Skeletal muscle tissue (tissue), 4 donors: Measurements from ENCODE around the gene NDUFS8. TPM values are rescaled to one million over a fixed set of nuclear protein-coding genes. Genes with fewer than 3 reads are reported as not detected.
A peak's percentile ranks its signal among the peaks of the same experiment; 100 is the strongest.

Experiments used
- H3K27ac ChIP-seq: one replicate; pipeline ENCODE4 v1.7.0; 2013; ENCODE audit warnings: mild to moderate bottlenecking, low read depth, low read length, inconsistent platforms
- H3K27me3 ChIP-seq, 3 donors: one replicate each; pipeline ENCODE4 v1.7.0; 2013; ENCODE audit warnings: low read length in 3 of 3; ENCODE audit not compliant: control insufficient read depth in 3 of 3, insufficient read depth in 3 of 3
- H3K36me3 ChIP-seq, 3 donors: one replicate each; pipeline ENCODE4 v1.7.0; 2013; ENCODE audit warnings: low read length in 3 of 3; ENCODE audit not compliant: control insufficient read depth in 3 of 3, insufficient read depth in 3 of 3
- H3K4me1 ChIP-seq, 3 donors: one replicate each; pipeline ENCODE4 v1.7.0; 2013; ENCODE audit warnings: low read length in 3 of 3, mild to moderate bottlenecking in 3 of 3; ENCODE audit not compliant: control insufficient read depth in 3 of 3, insufficient read depth in 3 of 3
- H3K4me3 ChIP-seq, 3 donors: one replicate each; pipeline ENCODE4 v1.7.0; 2013; ENCODE audit warnings: low read length in 3 of 3
- H3K9ac ChIP-seq, 3 donors: one replicate each; pipeline ENCODE4 v1.7.0; 2013; ENCODE audit warnings: low read length in 3 of 3, mild to moderate bottlenecking in 3 of 3, moderate library complexity in 2 of 3, low read depth in 1 of 3
- H3K9me3 ChIP-seq, 3 donors: one replicate each; pipeline ENCODE4 v1.7.0; 2013; ENCODE audit warnings: low read length in 3 of 3; ENCODE audit not compliant: control insufficient read depth in 3 of 3
- total RNA-seq: library from RNA; depleted of rRNA; stranded (reverse); fragments of >200 nt; gene quantifications from one replicate; pipeline ENCODE4 v1.2.3, GENCODE V29; 2014
- donor health status: Osteomylitis.

The NDUFS8 gene
- total RNA-seq, 1 donor from 2014 or later: 64.7 TPM

- H3K4me3 ChIP-seq: no peak overlapping the region
- H3K4me1 ChIP-seq: peaks cover 31 to 40% (median 31%) of the 10 kb centered on the region in 3 donors
- no peaks in the 10 kb centered on the region for H3K27me3 ChIP-seq
- no peaks in the 10 kb centered on the region for H3K9me3 ChIP-seq
- no peak overlapping the region for H3K27ac ChIP-seq
- no peaks in the 10 kb centered on the region for H3K36me3 ChIP-seq
- H3K9ac ChIP-seq: peak overlapping the region in 1 of 3 donors; percentile 14
Measured at GRCh38 chr11:68041617-68042218, 11.2 kb downstream of the NDUFS8 start.

GRCh38 chr11:68042219-68043028 is 11.9 kb downstream of the NDUFS8 start:
- Histone ChIP-seq H3K27ac (no peak overlapping the region), H3K4me3 (no peak overlapping the region), H3K4me1 (peaks cover 24 to 33% (median 24%) of the 10 kb centered on the region in 3 donors), H3K27me3 (no peaks in the 10 kb centered on the region), H3K9me3 (no peaks in the 10 kb centered on the region), H3K9ac (no peak overlapping the region), H3K36me3 (no peaks in the 10 kb centered on the region)

DNA sequence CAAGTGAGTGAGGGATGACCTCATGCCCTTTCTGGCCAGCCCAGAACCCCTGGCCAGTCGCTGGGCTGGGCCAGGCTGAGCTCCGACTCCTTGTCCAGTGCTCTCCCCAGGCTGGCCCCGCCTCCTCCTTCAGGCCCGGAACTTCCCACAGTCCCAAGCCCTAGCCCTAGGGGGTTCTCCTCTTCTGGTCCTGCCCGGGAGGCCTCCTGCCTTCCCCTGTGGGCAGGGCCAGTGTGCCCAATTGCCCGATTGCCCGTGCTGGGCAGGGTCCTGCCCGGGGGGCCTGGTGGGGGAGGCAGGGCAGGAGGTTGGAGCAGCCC is 12.5 kb downstream of the NDUFS8 start:
- Histone ChIP-seq H3K36me3 (peaks cover 0 to 2% (median 2%) of the 10 kb centered on the region in 3 donors), H3K4me1 (peaks cover 18 to 27% (median 18%) of the 10 kb centered on the region in 3 donors)

DNA sequence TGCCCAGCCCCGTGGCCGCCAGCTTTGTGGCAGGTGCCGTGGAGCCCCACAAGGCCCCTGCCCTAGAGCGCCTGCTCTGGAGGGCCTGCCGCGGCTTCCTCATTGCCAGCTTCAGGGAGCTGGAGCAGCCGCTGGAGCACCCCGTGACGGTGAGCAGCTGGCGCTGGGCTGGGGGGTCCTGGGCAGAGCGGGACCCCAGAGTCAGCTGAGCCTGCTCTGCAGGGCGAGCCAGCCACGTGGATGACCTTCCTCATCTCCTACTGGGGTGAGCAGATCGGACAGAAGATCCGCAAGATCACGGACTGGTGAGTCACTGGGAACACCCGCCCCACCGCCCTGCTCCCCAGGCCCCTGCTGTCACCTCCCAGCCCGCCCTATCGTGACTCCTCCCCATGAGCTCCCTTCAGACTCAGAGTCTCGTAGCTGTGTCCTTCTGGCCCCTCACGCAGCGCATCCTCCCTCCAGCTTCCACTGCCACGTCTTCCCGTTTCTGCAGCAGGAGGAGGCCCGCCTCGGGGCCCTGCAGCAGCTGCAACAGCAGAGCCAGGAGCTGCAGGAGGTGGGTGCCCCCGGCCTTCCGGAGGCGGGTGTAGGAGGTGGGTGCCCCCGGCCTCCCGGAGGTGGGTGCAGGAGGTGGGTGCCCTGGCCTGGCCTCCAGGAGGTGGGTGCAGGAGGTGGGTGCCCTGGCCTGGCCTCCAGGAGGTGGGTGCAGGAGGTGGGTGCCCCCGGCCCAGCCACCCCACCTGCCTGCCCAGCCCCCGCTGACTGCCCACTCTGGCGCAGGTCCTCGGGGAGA is 13.1 kb downstream of the NDUFS8 start:
- peaks cover 0 to 2% (median 2%) of the 10 kb centered on the region in 3 donors for H3K36me3 ChIP-seq
- H3K4me3 ChIP-seq: no peak overlapping the region
- H3K27ac ChIP-seq: no peak overlapping the region
- no peaks in the 10 kb centered on the region for H3K9me3 ChIP-seq
- H3K27me3 ChIP-seq: no peaks in the 10 kb centered on the region
- peaks cover 13 to 22% (median 13%) of the 10 kb centered on the region in 3 donors for H3K4me1 ChIP-seq
- H3K9ac ChIP-seq: no peak overlapping the region

More for the DNA sequence above, 12.5 kb downstream of the NDUFS8 start:
- Histone ChIP-seq H3K27me3 (no peaks in the 10 kb centered on the region), H3K27ac (no peak overlapping the region), H3K9me3 (no peaks in the 10 kb centered on the region), H3K4me3 (no peak overlapping the region), H3K9ac (no peak overlapping the region)

DNA sequence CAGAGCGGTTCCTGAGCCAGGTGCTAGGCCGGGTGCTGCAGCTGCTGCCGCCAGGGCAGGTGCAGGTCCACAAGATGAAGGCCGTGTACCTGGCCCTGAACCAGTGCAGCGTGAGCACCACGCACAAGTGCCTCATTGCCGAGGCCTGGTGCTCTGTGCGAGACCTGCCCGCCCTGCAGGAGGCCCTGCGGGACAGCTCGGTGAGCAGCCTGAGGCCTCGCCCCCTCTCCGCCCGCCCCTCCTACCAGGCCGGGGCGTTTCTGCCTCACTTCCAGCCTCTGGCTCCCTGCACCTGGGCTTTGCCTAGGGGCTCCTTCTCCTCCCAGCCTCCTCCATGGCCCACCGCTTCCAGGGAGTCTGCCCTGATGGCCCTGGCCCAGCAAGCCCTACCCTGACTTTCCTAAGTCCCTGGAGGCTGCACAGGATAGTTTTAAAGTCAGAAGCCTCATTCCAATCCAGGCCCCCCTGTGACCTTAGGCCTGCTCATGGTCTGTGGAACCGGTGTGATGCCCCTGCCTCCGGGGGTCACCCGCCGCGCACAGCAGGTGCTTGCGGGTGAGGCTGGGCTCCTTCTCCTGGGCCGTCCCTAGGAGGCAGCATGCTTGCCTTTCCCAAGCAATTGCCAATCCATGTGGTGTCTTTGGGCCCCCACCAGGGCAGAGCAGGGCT is 13.8 kb downstream of the NDUFS8 start:
- H3K36me3 ChIP-seq: peaks cover 0 to 6% (median 4%) of the 10 kb centered on the region in 3 donors
- no peak overlapping the region for H3K9ac ChIP-seq
- H3K4me1 ChIP-seq: peaks cover 10 to 16% (median 11%) of the 10 kb centered on the region in 3 donors
- H3K4me3 ChIP-seq: no peak overlapping the region
- H3K9me3 ChIP-seq: no peaks in the 10 kb centered on the region
- H3K27me3 ChIP-seq: no peaks in the 10 kb centered on the region
- no peak overlapping the region for H3K27ac ChIP-seq

DNA sequence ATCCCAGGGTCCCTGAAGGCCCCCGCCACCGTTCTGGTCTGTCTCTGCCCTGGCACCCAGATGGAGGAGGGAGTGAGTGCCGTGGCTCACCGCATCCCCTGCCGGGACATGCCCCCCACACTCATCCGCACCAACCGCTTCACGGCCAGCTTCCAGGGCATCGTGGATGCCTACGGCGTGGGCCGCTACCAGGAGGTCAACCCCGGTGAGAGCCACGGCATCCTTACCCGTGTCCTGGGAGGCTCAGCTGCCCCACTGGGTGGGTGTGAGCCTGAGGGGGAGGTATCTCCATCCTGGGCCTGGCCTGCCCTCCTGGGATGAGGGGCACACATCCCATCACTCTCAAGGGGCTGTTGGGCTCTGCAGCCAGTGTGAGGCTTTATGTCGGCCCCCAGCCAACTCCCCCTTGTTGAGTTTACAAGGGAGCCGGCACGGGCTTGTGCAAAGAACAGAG is 14.4 kb downstream of the NDUFS8 start:
- no peaks in the 10 kb centered on the region for H3K9me3 ChIP-seq
- no peaks in the 10 kb centered on the region for H3K27me3 ChIP-seq
- H3K9ac ChIP-seq: no peak overlapping the region
- no peak overlapping the region for H3K27ac ChIP-seq
- H3K36me3 ChIP-seq: peaks cover 0 to 7% (median 6%) of the 10 kb centered on the region in 3 donors
- H3K4me3 ChIP-seq: no peak overlapping the region
- peaks cover 7 to 12% (median 10%) of the 10 kb centered on the region in 3 donors for H3K4me1 ChIP-seq

GRCh38 chr11:68047437-68048290 is 17.2 kb downstream of the NDUFS8 start:
- H3K27ac ChIP-seq: no peak overlapping the region
- peaks cover 6 to 9% (median 7%) of the 10 kb centered on the region in 3 donors for H3K36me3 ChIP-seq
- no peaks in the 10 kb centered on the region for H3K4me1 ChIP-seq
- no peaks in the 10 kb centered on the region for H3K9me3 ChIP-seq
- H3K4me3 ChIP-seq: no peak overlapping the region
- H3K9ac ChIP-seq: no peak overlapping the region
- H3K27me3 ChIP-seq: no peaks in the 10 kb centered on the region

- peaks cover 8 to 12% (median 11%) of the 10 kb centered on the region in 3 donors for H3K36me3 ChIP-seq
- H3K27me3 ChIP-seq: no peaks in the 10 kb centered on the region
- H3K27ac ChIP-seq: no peak overlapping the region
- H3K9ac ChIP-seq: no peak overlapping the region
- no peak overlapping the region for H3K4me3 ChIP-seq
- no peaks in the 10 kb centered on the region for H3K9me3 ChIP-seq
- H3K4me1 ChIP-seq: no peaks in the 10 kb centered on the region
Measured at GRCh38 chr11:68048681-68049508, 18.4 kb downstream of the NDUFS8 start.
